Keratinocyte (primary cell): ENCODE results near the gene CDH22. TPM values are rescaled to one million over a fixed set of nuclear protein-coding genes. Genes with fewer than 3 reads are reported as not detected.

ENCODE experiments used
- DNase-seq: peaks from one replicate; pipeline ENCODE4 v3.0.0-alpha.2; 2011; ENCODE audit warnings: low read depth, missing footprints, low spot score
- FAIRE-seq: peaks from 2 replicates; lab custom pipeline; 2011; peaks lifted over from hg19 to GRCh38; lab: Jason Lieb, UNC
- H2AFZ ChIP-seq: 2 replicates; pipeline ENCODE4 v1.6.0; 2012; ENCODE audit warnings: low read length, control low read depth, inconsistent platforms; ENCODE audit not compliant: control insufficient read depth
- H3K27ac ChIP-seq: 2 replicates; pipeline ENCODE4 v1.5.1; 2011; ENCODE audit warnings: low read length; ENCODE audit not compliant: control insufficient read depth, insufficient read depth
- H3K27me3 ChIP-seq: 3 replicates; pipeline ENCODE4 v1.6.0; 2011; ENCODE audit warnings: low read length; ENCODE audit not compliant: control insufficient read depth, insufficient read depth; ENCODE audit errors: extremely low read depth
- H3K36me3 ChIP-seq, 2 experiments: 2 replicates in 1 of 2; 3 replicates in 1 of 2; pipeline ENCODE4 v1.5.1; 2011; ENCODE audit warnings: low read length in 2 of 2, mild to moderate bottlenecking in 1 of 2; ENCODE audit not compliant: control insufficient read depth in 2 of 2, insufficient read depth in 2 of 2; ENCODE audit errors: extremely low read depth in 1 of 2
- H3K4me1 ChIP-seq: 3 replicates; pipeline ENCODE4 v1.5.1; 2011; ENCODE audit warnings: low read length; ENCODE audit not compliant: control insufficient read depth, insufficient read depth; ENCODE audit errors: extremely low read depth
- H3K4me2 ChIP-seq: 3 replicates; pipeline ENCODE4 v1.6.0; 2011; ENCODE audit warnings: low read depth, low read length; ENCODE audit not compliant: control insufficient read depth, insufficient read depth; ENCODE audit errors: extremely low read depth
- H3K4me3 ChIP-seq, 3 experiments: fragments of 200-600 bp in 1 of 3; sonication (generic) in 1 of 3; 2 replicates in 2 of 3; 3 replicates in 1 of 3; pipeline ENCODE4 v1.5.1; 2011 to 2016; ENCODE audit warnings: low read length in 3 of 3, mild to moderate bottlenecking in 3 of 3, control low read depth in 2 of 3, inconsistent platforms in 1 of 3, low read depth in 1 of 3, mixed read lengths in 1 of 3, mixed run types in 1 of 3, moderate library complexity in 1 of 3; ENCODE audit not compliant: control insufficient read depth in 2 of 3, insufficient read depth in 2 of 3; ENCODE audit errors: extremely low read depth in 1 of 3
- H3K79me2 ChIP-seq: 2 replicates; pipeline ENCODE4 v1.6.0; 2012; ENCODE audit warnings: low read length; ENCODE audit not compliant: control insufficient read depth, insufficient read depth
- H3K9ac ChIP-seq: 3 replicates; pipeline ENCODE4 v1.6.0; 2011; ENCODE audit warnings: low read length; ENCODE audit not compliant: control insufficient read depth, insufficient read depth; ENCODE audit errors: extremely low read depth
- H3K9me1 ChIP-seq: 3 replicates; pipeline ENCODE4 v1.6.0; 2011; ENCODE audit warnings: low read length; ENCODE audit not compliant: control insufficient read depth, insufficient read depth; ENCODE audit errors: extremely low read depth
- H3K9me3 ChIP-seq: 2 replicates; pipeline ENCODE4 v1.5.1; 2012; ENCODE audit warnings: low read depth, low read length; ENCODE audit not compliant: control insufficient read depth
- H4K20me1 ChIP-seq: 3 replicates; pipeline ENCODE4 v1.6.0; 2011; ENCODE audit warnings: low read length; ENCODE audit not compliant: control insufficient read depth, insufficient read depth; ENCODE audit errors: extremely low read depth
- CTCF ChIP-seq, 3 experiments: IDR thresholded peaks in 1 of 3; conservative IDR thresholded peaks in 1 of 3; optimal IDR thresholded peaks in 1 of 3; 2 replicates in 2 of 3; 3 replicates in 1 of 3; pipeline versions ENCODE3 to v1.5.1; 2011; ENCODE audit warnings: low read length in 3 of 3, mild to moderate bottlenecking in 3 of 3, moderate library complexity in 2 of 3, control low read depth in 1 of 3, inconsistent platforms in 1 of 3; ENCODE audit not compliant: insufficient read depth in 2 of 3; ENCODE audit errors: extremely low read depth in 1 of 3
- EZH2 ChIP-seq: IDR thresholded peaks from one replicate; pipeline ENCODE4 v1.6.1; 2012; ENCODE audit warnings: inconsistent platforms, mild to moderate bottlenecking, low read length, moderate library complexity
- dilution Hi-C: fragments of 300-500 bp; cut with MboI; formaldehyde crosslinking; loops from one replicate; pipeline ENCODE4 v1.7.0; 2020; ENCODE audit warnings: low sequenced_read_pairs; ENCODE audit not compliant: extremely low pct_ligation_motif_present
- polyA plus RNA-seq, 5 experiments: library from polyadenylated mRNA; depleted of rRNA in 3 of 5; stranded (reverse) in 3 of 5; stranded (forward) in 1 of 5; unstranded in 1 of 5; fragments of >200 nt; gene quantifications; 1 replicate in 1 of 5; 2 replicates in 3 of 5; 3 replicates in 1 of 5; pipeline versions ENCODE4 v1.2.1 to v1.2.3, GENCODE V29; 2011 to 2012; ENCODE audit warnings: missing spikeins in 2 of 5, low read depth in 1 of 5, low replicate concordance in 1 of 5

Gene CDH22
- polyA plus RNA-seq, 1 donor (not counting 4 experiments of a cell fraction or from before 2014, with no cell fraction given): not detected

GRCh38 chr20:46168438-46168837, 139.9 kb downstream of the CDH22 start:
- Histone ChIP-seq H3K9me1 (no peaks in the 10 kb centered on the region), H2AFZ (no peak overlapping the region), H3K4me2 (no peak overlapping the region), H3K36me3 (no peaks in the 10 kb centered on the region), H3K27me3 (peaks cover 27% of the 10 kb centered on the region), H4K20me1 (no peaks in the 10 kb centered on the region), H3K9me3 (no peaks in the 10 kb centered on the region), H3K79me2 (no peaks in the 10 kb centered on the region), H3K9ac (no peak overlapping the region), H3K27ac (no peak overlapping the region), H3K4me3 (no peak overlapping the region), H3K4me1 (no peaks in the 10 kb centered on the region)
- FAIRE-seq (no peak), DNase-seq (no peak)
- TF ChIP-seq CTCF (optimal IDR thresholded peaks at IDR 0.05 in 1 of 3, IDR thresholded peaks at IDR 0.05 in 1 of 3, conservative IDR thresholded peaks at IDR 0.05 in 1 of 3; ENCODE audit: extremely low read depth in 1 of 3, insufficient read depth in 2 of 3, low read length in 3 of 3) (no peak), EZH2 (no peak)
- dilution Hi-C loops: no loop called here

- TF ChIP-seq CTCF (optimal IDR thresholded peaks at IDR 0.05 in 1 of 3, IDR thresholded peaks at IDR 0.05 in 1 of 3, conservative IDR thresholded peaks at IDR 0.05 in 1 of 3; ENCODE audit: extremely low read depth in 1 of 3, insufficient read depth in 2 of 3, low read length in 3 of 3): no peak
- no peak for TF ChIP-seq EZH2
- Histone ChIP-seq H3K79me2 (no peaks in the 10 kb centered on the region), H4K20me1 (no peaks in the 10 kb centered on the region), H3K9me3 (no peaks in the 10 kb centered on the region), H3K27me3 (peaks cover 21% of the 10 kb centered on the region), H3K4me3 (no peak overlapping the region), H3K27ac (no peak overlapping the region), H2AFZ (no peak overlapping the region), H3K4me1 (no peaks in the 10 kb centered on the region), H3K9me1 (no peaks in the 10 kb centered on the region), H3K4me2 (no peak overlapping the region), H3K9ac (no peak overlapping the region), H3K36me3 (no peaks in the 10 kb centered on the region)
- dilution Hi-C loops: no loop called here
- FAIRE-seq (no peak), DNase-seq (no peak)
These were observed 141.2 kb downstream of the CDH22 start for GRCh38 chr20:46167080-46167479.
